Breast epithelium (tissue), 4 donors: ENCODE results near the gene TSHR. TPM values are rescaled to one million over a fixed set of nuclear protein-coding genes. Genes with fewer than 3 reads are reported as not detected.

Experiments used
- DNase-seq, 2 donors: peaks; one replicate each; pipeline ENCODE4 v3.0.0-alpha.2; 2019; ENCODE audit warnings: low spot score in 2 of 2
- H3K27ac ChIP-seq, 2 donors: fragments of 200-600 bp; sonication (generic) in 1 of 2; one replicate each; pipeline ENCODE4 v1.5.1; 2016 to 2019; ENCODE audit warnings: mild to moderate bottlenecking in 1 of 2
- H3K27me3 ChIP-seq, 2 donors: fragments of 200-600 bp; sonication (generic) in 1 of 2; one replicate each; pipeline versions ENCODE4 v1.5.1 to v1.6.0; 2017 to 2019; ENCODE audit warnings: control low read depth in 1 of 2, mild to moderate bottlenecking in 1 of 2
- H3K36me3 ChIP-seq: fragments of 200-600 bp; one replicate; pipeline ENCODE4 v1.5.1; 2019
- H3K4me1 ChIP-seq, 2 donors: fragments of 200-600 bp; sonication (generic); one replicate each; pipeline ENCODE4 v1.5.1; 2016 to 2019; ENCODE audit warnings: control low read depth in 1 of 2
- H3K4me3 ChIP-seq, 3 donors: fragments of 200-600 bp; sonication (generic); 1 replicate in 2 of 3; 2 replicates in 1 of 3; pipeline ENCODE4 v1.5.1; 2016 to 2019; ENCODE audit warnings: mild to moderate bottlenecking in 3 of 3, moderate library complexity in 2 of 3
- H3K9me3 ChIP-seq, 2 donors: fragments of 200-600 bp; sonication (generic) in 1 of 2; one replicate each; pipeline ENCODE4 v1.5.1; 2016 to 2019; ENCODE audit warnings: control low read depth in 1 of 2
- CTCF ChIP-seq, 3 donors: fragments of 450-650 bp; IDR thresholded peaks; one replicate each; pipeline ENCODE4 v1.5.1; 2016 to 2017; ENCODE audit warnings: antibody characterized with exemption in 3 of 3, mild to moderate bottlenecking in 3 of 3, moderate library complexity in 3 of 3
- POLR2A ChIP-seq: fragments of 450-650 bp; IDR thresholded peaks from one replicate; pipeline ENCODE4 v1.6.1; 2016; ENCODE audit warnings: antibody characterized with exemption, mild to moderate bottlenecking, moderate library complexity
- POLR2AphosphoS5 ChIP-seq, 3 donors: sonication (generic); formaldehyde crosslinking; IDR thresholded peaks; one replicate each; pipeline ENCODE4 v1.6.1; 2017; ENCODE audit warnings: antibody characterized with exemption in 3 of 3
- intact Hi-C: fragments of 100-400 bp; cut with DNase I; formaldehyde crosslinking; loops from one replicate; pipeline ENCODE4 v1.15.1; 2023; ENCODE audit warnings: low total_unique reads
- total RNA-seq, 3 donors: library from RNA; depleted of rRNA; stranded (reverse); fragments of >200 nt; gene quantifications; one replicate each; pipeline ENCODE4 v1.1.0, GENCODE V29; 2016

The TSHR gene
- total RNA-seq, 3 donors from 2014 or later, result 0.48 to 1.6 TPM; not detected in 1

GRCh38 chr14:81132468-81132867, 177.0 kb downstream of the TSHR start:
- intact Hi-C loops, result no loop called here
- TF ChIP-seq CTCF (IDR thresholded peaks at IDR 0.05) (no peak), POLR2AphosphoS5 (IDR thresholded peaks at IDR 0.05) (no peak), POLR2A (no peak)

GRCh38 chr14:81133400-81133799, 178.0 kb downstream of the TSHR start:
- H3K4me3 ChIP-seq, result no peak overlapping the region
- intact Hi-C loops, result no loop called here
- DNase-seq, result no peak
- no peaks in the 10 kb centered on the region for H3K4me1 ChIP-seq
- H3K9me3 ChIP-seq, result no peaks in the 10 kb centered on the region
- no peak overlapping the region for H3K27ac ChIP-seq
- H3K36me3 ChIP-seq, result no peaks in the 10 kb centered on the region
- H3K27me3 ChIP-seq, result no peaks in the 10 kb centered on the region
- TF ChIP-seq CTCF (IDR thresholded peaks at IDR 0.05) (no peak), POLR2A (no peak), POLR2AphosphoS5 (IDR thresholded peaks at IDR 0.05) (no peak)

More at GRCh38 chr14:81132468-81132867, 177.0 kb downstream of the TSHR start:
- no peak for DNase-seq
- H3K4me3 ChIP-seq, result no peak overlapping the region
- H3K36me3 ChIP-seq, result no peaks in the 10 kb centered on the region
- no peaks in the 10 kb centered on the region for H3K27me3 ChIP-seq
- H3K4me1 ChIP-seq, result no peaks in the 10 kb centered on the region
- H3K27ac ChIP-seq, result no peak overlapping the region
- no peaks in the 10 kb centered on the region for H3K9me3 ChIP-seq

- intact Hi-C loops, result no loop called here
- TF ChIP-seq CTCF (IDR thresholded peaks at IDR 0.05) (no peak), POLR2AphosphoS5 (IDR thresholded peaks at IDR 0.05) (no peak), POLR2A (no peak)
- Histone ChIP-seq H3K4me3 (no peak overlapping the region), H3K36me3 (no peaks in the 10 kb centered on the region), H3K27me3 (no peaks in the 10 kb centered on the region), H3K9me3 (no peaks in the 10 kb centered on the region), H3K27ac (no peak overlapping the region), H3K4me1 (no peaks in the 10 kb centered on the region)
- DNase-seq, result no peak
Observed at GRCh38 chr14:81137316-81137715, 181.9 kb downstream of the TSHR start.

- no peak overlapping the region for H3K4me3 ChIP-seq
- no peak overlapping the region for H3K27ac ChIP-seq
- no peak for DNase-seq
- H3K27me3 ChIP-seq, result no peaks in the 10 kb centered on the region
- TF ChIP-seq POLR2AphosphoS5 (IDR thresholded peaks at IDR 0.05) (no peak), POLR2A (no peak), CTCF (IDR thresholded peaks at IDR 0.05) (no peak)
- H3K9me3 ChIP-seq, result no peaks in the 10 kb centered on the region
- H3K4me1 ChIP-seq, result no peaks in the 10 kb centered on the region
- intact Hi-C loops, result no loop called here
- no peaks in the 10 kb centered on the region for H3K36me3 ChIP-seq
Observed at GRCh38 chr14:81138429-81138828, 183.0 kb downstream of the TSHR start.

GRCh38 chr14:81141426-81141825, 186.0 kb downstream of the TSHR start:
- Histone ChIP-seq H3K4me1 (no peaks in the 10 kb centered on the region), H3K27ac (no peak overlapping the region), H3K4me3 (no peak overlapping the region), H3K36me3 (no peaks in the 10 kb centered on the region), H3K27me3 (no peaks in the 10 kb centered on the region), H3K9me3 (no peaks in the 10 kb centered on the region)
- DNase-seq, result no peak
- intact Hi-C loops, result no loop called here
- TF ChIP-seq POLR2A (no peak), POLR2AphosphoS5 (IDR thresholded peaks at IDR 0.05) (no peak), CTCF (IDR thresholded peaks at IDR 0.05) (no peak)
